SU-DHL-6 (cell line): Measurements from ENCODE around the gene ONECUT3.

Source experiments
- CTCF ChIP-seq: fragments of 200-600 bp; sonication (generic); IDR thresholded peaks from one replicate; pipeline ENCODE4 v1.5.1; 2017; ENCODE audit warnings: antibody characterized with exemption, mild to moderate bottlenecking, low read length, moderate library complexity; ENCODE audit not compliant: insufficient read depth, poor library complexity, severe bottlenecking
- EZH2phosphoT487 ChIP-seq: fragments of 200-600 bp; sonication (generic), shearing (Covaris generic); conservative IDR thresholded peaks from 2 replicates; pipeline ENCODE4 v1.6.1; 2018; ENCODE audit warnings: mild to moderate bottlenecking, antibody characterized with exemption, low read length, moderate library complexity, mixed read lengths

DNA sequence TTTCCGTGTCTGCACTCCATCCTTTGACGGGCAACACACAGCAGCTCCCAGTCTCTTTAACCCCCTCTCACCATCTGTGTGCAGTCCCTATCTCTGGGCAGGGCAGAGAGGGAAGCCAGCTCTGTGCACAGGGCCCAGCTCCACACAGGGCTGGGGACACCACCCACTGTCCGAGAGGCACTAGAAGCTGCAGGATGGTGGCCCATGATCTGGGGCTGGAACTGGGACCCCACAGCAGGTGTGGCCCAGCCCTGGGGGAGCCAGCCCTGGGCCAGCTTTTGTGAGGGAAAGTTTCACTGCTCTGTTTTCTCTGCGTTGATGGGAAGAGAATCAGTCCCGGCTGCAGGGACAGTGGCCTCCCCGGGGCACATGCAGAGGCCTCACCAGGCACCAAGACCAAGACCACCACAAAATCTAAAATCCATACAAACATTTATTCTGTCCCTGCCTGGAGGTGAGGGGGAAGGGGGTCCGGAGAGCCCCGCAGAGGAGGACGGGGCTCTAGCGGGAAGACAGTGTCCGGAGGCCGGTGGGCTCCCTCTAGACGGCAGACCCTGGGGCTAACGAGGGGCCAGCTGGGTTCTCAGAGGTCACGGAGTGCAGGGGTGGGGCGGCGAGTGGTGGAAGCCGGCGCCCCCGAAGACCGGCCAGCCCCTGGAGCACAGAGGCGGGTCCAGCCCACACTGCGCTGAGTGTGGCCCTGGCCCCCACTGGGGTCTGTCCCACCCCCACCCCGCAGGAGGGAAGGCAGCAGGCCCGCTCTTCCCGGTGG, 61.7 kb downstream of the ONECUT3 start:
- TF ChIP-seq CTCF (no peak), EZH2phosphoT487 (no peak)
